ENCODE measurements around the gene SEPTIN5.

The SEPTIN5 gene

DNA sequence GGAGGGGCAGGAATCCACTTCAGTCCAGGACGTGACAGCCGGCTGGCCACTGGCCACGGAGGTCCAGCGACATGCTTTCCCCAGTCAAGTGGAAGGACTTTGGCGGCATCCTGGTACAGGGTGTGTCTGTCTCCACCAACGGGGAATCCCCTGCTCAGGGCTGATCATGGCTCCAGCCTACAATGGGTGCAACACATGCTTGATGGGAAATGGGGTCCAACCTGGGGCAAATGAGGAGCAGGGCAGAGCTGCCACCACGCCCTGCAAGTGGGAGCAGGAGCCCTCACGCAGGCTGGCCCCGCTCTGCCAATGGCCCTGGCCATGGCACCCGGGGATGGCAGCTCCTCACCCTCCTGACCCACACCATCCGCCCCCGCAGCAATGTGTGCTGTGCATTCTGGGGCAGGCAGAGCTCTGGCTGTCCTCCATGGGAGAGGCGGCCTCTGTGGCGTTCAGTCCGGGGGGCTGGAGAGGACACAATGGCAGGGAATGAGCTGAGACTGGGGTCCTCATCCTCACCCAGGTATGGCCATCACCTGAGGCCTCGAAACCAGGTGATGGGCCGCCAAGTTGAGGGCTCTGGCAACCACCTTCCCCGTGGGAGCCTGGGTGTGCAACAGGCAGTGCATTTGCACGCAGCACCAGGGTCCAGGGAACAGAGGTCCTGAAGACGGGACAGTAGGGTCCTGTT is 5.8 kb upstream of the SEPTIN5 start:
- DNase-seq (ENCODE audit: low read depth): no peak
- TF ChIP-seq, protein P1, sequence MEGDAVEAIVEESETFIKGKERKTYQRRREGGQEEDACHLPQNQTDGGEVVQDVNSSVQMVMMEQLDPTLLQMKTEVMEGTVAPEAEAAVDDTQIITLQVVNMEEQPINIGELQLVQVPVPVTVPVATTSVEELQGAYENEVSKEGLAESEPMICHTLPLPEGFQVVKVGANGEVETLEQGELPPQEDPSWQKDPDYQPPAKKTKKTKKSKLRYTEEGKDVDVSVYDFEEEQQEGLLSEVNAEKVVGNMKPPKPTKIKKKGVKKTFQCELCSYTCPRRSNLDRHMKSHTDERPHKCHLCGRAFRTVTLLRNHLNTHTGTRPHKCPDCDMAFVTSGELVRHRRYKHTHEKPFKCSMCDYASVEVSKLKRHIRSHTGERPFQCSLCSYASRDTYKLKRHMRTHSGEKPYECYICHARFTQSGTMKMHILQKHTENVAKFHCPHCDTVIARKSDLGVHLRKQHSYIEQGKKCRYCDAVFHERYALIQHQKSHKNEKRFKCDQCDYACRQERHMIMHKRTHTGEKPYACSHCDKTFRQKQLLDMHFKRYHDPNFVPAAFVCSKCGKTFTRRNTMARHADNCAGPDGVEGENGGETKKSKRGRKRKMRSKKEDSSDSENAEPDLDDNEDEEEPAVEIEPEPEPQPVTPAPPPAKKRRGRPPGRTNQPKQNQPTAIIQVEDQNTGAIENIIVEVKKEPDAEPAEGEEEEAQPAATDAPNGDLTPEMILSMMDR (IDR thresholded peaks at IDR 0.05; ENCODE audit: control insufficient read depth, extremely low read depth, insufficient read depth): no peak
- no peak overlapping the region for H3K4me3 ChIP-seq (ENCODE audit: low read depth, low read length)

DNA sequence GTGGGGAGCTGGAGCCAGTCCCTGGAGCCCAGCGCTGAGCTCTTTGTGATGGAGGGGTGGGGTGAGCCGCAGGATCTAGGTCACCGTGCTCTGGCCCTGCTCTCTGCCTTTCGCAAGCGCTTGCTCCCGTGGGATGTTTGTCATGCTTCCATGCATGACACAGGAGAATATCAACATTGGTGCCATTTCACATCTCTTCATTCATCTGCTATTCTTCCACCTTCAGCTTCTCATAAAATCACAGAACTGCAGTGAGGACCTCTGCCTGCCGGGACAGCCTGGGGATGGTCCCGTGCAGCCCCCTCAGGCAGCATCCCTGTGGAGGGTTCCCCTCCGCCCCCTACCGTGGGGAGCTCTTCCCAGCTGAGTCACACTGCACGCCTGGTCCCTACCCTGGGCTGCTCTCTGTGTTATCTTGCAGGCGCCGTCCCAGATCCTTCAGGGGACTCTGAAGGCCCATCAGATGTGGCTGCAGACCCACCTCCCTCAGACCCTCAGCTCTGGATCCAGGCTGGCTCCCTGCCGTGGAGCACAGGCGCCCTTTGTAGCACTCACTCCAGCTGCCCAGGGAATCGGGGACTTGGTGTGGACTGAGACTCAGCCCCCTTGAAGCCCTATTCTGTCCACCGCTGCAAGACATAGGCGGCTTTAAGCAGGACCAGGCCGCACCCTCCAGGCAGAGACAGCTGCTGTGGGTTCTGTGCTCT is 5.1 kb upstream of the SEPTIN5 start:
- TF ChIP-seq, protein P1 (IDR thresholded peaks at IDR 0.05; ENCODE audit: control insufficient read depth, extremely low read depth, insufficient read depth): no peak
- DNase-seq (ENCODE audit: low read depth): no peak
- H3K4me3 ChIP-seq (ENCODE audit: low read depth, low read length): no peak overlapping the region

DNA sequence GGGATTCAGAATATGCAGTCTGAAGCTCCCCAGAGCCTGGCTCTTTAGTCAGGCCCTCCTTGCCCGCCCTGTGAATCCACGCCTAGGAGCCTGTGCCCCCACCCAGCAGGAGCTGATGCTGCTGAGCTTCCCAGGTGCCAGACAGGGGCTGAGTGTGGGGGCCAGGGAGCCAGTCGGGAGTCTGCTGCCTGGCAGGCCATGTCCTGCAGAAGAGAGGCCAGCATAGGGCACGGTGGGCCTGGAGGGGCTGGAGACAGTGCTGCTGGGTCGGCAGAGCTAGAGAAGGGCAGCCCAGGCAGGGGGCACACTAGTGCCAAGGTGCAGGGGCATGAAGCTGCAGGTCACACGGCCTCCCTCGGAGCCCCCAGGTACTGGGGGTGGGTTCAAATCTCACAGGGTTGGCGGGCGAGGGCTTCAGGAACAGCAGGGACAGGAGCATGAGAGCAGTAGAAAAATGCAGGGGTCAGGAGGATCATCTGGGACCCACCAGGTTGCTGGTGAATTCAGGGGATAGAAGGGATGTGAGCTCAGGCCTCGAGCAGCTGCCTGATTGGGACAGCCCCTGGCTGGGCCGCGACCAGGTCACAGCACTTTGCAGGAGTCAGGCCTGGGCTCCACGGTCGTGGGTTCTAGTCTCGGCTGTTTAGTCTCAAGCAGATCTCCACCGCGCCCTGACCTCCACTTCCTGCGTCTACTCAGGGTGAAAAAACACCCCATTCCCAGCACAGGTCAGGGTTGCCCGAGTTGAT is 4.1 kb upstream of the SEPTIN5 start:
- TF ChIP-seq, protein P1 (IDR thresholded peaks at IDR 0.05; ENCODE audit: control insufficient read depth, extremely low read depth, insufficient read depth): no peak
- H3K4me3 ChIP-seq (ENCODE audit: low read depth, low read length): no peak overlapping the region
- no peak for DNase-seq (ENCODE audit: low read depth)

DNA sequence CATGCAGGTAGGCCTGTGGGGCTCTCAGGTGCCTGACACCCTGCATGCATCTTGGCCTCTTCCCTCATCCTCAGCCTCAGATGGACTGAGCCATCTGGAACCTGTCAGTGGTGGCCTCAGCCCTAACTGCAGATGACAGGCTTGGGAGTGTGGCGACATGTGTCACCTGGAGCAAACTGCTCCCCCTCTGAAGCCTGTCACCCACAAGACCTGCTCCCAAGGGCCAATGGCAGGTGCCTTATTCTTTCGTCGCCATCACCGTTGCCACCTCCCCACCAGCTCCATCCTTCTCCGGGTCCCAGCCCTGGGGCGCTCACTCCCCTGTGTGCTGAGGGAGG is 3.6 kb upstream of the SEPTIN5 start:
- no peak overlapping the region for H3K4me3 ChIP-seq (ENCODE audit: low read depth, low read length)
- DNase-seq (ENCODE audit: low read depth): no peak
- TF ChIP-seq, protein P1 (IDR thresholded peaks at IDR 0.05; ENCODE audit: control insufficient read depth, extremely low read depth, insufficient read depth): no peak

DNA sequence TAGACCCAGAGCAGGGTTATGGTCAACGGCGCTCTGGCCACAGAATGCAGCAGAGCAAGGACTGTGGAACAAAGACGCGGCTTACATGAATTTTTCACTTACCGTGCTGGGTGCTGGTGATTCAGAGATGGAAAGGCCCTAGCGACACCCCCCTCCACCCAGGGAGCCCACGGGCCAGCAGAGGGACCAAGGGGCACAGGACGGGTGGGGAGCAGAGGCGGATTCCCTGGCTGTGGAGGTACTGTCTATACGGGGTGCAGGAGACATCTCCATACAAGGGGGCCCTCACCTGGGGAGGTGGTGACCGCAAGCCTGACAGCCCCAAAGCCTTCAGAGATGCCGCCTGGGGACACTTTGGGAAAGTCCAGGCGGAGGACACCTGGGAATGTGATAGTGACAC is 1.1 kb upstream of the SEPTIN5 start:
- no peak overlapping the region for H3K4me3 ChIP-seq (ENCODE audit: low read depth, low read length)
- TF ChIP-seq, protein P1 (IDR thresholded peaks at IDR 0.05; ENCODE audit: control insufficient read depth, extremely low read depth, insufficient read depth): no peak

DNA sequence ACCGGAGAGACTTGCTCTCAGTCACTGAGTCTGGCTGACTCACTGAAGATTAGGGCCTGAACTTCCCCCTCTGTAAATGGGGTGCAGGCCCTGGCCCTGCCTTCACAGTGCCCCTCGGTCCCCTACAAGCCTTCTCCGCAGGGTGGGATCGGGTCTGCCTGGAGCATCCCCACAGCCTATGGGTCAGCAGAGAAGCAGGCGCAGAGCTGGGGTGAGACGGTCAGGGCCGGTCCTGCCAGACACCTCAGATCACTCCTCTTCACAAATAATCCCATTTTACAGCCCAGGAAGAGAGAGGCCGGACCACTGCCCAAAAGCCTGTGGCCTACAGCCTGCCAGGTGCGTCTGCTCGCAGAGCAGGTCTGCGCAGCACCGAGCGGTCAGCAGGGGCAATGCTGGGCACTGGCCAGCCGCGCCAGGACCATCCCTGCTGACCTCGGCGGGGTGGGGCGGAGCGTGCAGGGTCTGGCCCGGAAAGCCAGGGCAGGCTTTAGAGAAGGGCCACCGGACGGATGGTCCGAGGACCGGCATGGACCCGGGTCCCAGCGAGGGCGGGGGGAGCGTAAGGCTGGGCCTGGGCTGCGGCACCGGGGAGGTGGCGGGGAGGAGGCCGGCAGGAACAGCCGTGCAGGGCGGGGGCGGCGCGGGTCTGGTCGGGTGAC is 522 bp upstream of the SEPTIN5 start:
- TF ChIP-seq, protein P1 (IDR thresholded peaks at IDR 0.05; ENCODE audit: control insufficient read depth, extremely low read depth, insufficient read depth): no peak
- H3K4me3 ChIP-seq (ENCODE audit: low read depth, low read length): peak overlapping the region; percentile 39
- no peak for DNase-seq (ENCODE audit: low read depth)

More for the DNA sequence above, 1.1 kb upstream of the SEPTIN5 start:
- no peak for DNase-seq (ENCODE audit: low read depth)
